ENCODE results near the gene PKNOX1. TPM values are rescaled to one million over a fixed set of nuclear protein-coding genes. Genes with fewer than 3 reads are reported as not detected.
"Not testable (repeated sequence)": the region's sequence is repeated elsewhere in the genome, so short reads cannot be mapped to it uniquely, and the experiment has no call there.

PKNOX1 gene
- total RNA-seq, 2 donors from 2014 or later = 6.5 to 27.7 TPM

DNA sequence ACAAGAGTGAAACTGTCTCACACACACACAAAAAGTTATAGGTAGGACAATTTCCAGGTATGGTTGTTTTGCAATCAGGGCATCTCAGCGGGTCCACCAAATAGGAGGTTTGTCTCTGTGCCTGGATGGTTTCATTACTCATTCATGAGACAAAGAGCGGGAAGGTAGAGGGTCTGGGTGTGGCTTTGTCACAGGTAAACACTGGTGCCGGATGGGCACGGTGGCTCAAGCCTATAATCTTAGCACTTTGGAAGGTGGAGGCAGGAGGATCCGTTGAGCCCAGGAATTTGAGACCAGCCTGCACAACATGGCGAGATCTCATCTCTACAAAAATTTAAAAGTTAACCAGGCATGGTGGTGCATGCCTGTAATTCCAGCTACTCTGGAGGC is 32.7 kb upstream of the PKNOX1 start:
- Histone ChIP-seq H3K4me1 (ENCODE audit: control insufficient read depth in 1 of 2, low read depth in 2 of 2) (peaks cover 0 to 12% of the 10 kb centered on the region in 2 donors), H3K27me3 (replicated peaks; ENCODE audit: insufficient read depth) (no peaks in the 10 kb centered on the region), H3K9me3 (no peaks in the 10 kb centered on the region), H3K4me3 (no peak overlapping the region), H3K36me3 (no peaks in the 10 kb centered on the region), H3K27ac (no peak overlapping the region)
- ATAC-seq (ENCODE audit: insufficient number of reproducible peaks, low FRiP score, low read depth) (no peak), DNase-seq (ENCODE audit: low spot score) (no peak)
- TF ChIP-seq, protein P1, sequence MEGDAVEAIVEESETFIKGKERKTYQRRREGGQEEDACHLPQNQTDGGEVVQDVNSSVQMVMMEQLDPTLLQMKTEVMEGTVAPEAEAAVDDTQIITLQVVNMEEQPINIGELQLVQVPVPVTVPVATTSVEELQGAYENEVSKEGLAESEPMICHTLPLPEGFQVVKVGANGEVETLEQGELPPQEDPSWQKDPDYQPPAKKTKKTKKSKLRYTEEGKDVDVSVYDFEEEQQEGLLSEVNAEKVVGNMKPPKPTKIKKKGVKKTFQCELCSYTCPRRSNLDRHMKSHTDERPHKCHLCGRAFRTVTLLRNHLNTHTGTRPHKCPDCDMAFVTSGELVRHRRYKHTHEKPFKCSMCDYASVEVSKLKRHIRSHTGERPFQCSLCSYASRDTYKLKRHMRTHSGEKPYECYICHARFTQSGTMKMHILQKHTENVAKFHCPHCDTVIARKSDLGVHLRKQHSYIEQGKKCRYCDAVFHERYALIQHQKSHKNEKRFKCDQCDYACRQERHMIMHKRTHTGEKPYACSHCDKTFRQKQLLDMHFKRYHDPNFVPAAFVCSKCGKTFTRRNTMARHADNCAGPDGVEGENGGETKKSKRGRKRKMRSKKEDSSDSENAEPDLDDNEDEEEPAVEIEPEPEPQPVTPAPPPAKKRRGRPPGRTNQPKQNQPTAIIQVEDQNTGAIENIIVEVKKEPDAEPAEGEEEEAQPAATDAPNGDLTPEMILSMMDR (IDR thresholded peaks at IDR 0.05) = no peak

DNA sequence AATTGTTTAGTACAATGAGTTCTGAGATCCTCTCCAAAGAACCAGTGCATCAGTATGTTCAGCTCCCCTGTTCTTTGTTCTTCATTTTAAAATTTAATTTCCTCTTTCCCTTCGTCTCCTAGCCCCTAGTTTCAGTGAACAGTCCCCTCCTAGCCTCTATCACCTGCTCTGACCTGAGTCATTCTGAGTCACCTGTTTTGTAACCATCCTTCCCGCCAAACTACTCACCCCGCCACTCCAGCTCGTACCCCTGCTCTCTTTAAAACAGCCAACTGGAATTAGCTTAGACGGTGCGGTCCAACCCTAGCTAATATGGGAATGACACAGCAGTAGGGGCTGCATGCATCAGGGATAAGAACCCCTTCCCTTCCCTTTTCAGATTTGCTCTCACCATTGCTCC is 32.1 kb upstream of the PKNOX1 start:
- Histone ChIP-seq H3K4me3 (no peak overlapping the region), H3K9me3 (no peaks in the 10 kb centered on the region), H3K27me3 (replicated peaks; ENCODE audit: insufficient read depth) (no peaks in the 10 kb centered on the region), H3K36me3 (no peaks in the 10 kb centered on the region), H3K4me1 (ENCODE audit: control insufficient read depth in 1 of 2, low read depth in 2 of 2) (peaks cover 0 to 12% of the 10 kb centered on the region in 2 donors), H3K27ac (no peak overlapping the region)
- ATAC-seq (ENCODE audit: insufficient number of reproducible peaks, low FRiP score, low read depth) = no peak
- TF ChIP-seq, protein P1 (IDR thresholded peaks at IDR 0.05) = no peak
- DNase-seq (ENCODE audit: low spot score) = no peak

DNA sequence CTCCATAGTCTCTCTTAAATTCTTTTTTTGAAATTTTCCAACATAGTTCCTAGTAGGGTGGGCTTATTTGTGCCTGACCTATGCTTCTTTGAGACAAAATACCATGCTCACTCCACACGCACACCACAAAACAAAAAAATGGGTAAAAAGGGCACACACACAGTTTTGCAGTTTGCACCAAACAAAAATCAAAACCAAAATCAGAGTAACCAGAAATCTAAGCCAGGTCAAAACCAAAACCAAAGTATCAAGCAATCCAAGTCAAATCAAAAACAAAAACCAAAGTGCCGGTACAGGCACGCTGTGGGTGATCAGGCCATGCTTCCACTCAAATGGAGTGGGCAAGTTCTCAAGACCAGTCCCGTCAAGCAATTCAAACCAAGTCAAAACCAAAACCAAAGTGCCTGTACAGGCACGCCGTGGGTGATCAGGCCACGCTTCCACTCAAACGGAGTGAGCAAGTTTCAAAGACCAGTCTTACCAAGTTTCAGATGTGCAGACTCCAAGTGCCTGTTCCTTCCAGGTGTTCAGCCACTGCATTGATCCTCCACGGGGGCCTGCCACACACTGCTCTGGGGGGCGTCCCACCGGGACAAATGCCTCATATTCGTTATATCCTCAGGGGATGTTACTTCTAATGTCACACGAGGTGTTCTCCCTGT is 25.1 kb upstream of the PKNOX1 start:
- H3K27me3 ChIP-seq (replicated peaks; ENCODE audit: insufficient read depth); ATAC-seq (ENCODE audit: insufficient number of reproducible peaks, low FRiP score, low read depth); H3K27ac ChIP-seq; DNase-seq (ENCODE audit: low spot score); H3K9me3 ChIP-seq; H3K4me1 ChIP-seq (ENCODE audit: control insufficient read depth in 1 of 2, low read depth in 2 of 2); H3K4me3 ChIP-seq; H3K36me3 ChIP-seq: not testable (repeated sequence)

DNA sequence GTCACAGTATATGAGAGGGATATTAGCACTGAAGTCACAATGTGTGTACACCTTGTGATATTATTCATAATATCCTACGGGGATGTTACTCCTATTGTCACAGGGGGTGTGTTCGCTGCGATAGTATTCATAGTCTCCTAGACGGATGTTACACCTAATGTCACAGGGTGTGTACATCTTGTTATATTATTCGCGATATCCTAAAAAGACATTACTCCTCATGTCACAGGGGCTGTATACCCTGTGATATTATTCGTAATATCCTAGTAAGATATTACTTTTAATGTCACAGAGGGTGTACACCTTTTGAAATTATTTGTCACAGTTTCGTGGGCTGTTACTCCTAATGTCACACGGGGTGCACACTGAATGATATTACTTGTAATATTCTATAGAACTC is 23.2 kb upstream of the PKNOX1 start:
- H3K27ac ChIP-seq; H3K36me3 ChIP-seq; H3K9me3 ChIP-seq; DNase-seq (ENCODE audit: low spot score); H3K4me1 ChIP-seq (ENCODE audit: control insufficient read depth in 1 of 2, low read depth in 2 of 2); H3K27me3 ChIP-seq (replicated peaks; ENCODE audit: insufficient read depth); H3K4me3 ChIP-seq; ATAC-seq (ENCODE audit: insufficient number of reproducible peaks, low FRiP score, low read depth): not testable (repeated sequence)

DNA sequence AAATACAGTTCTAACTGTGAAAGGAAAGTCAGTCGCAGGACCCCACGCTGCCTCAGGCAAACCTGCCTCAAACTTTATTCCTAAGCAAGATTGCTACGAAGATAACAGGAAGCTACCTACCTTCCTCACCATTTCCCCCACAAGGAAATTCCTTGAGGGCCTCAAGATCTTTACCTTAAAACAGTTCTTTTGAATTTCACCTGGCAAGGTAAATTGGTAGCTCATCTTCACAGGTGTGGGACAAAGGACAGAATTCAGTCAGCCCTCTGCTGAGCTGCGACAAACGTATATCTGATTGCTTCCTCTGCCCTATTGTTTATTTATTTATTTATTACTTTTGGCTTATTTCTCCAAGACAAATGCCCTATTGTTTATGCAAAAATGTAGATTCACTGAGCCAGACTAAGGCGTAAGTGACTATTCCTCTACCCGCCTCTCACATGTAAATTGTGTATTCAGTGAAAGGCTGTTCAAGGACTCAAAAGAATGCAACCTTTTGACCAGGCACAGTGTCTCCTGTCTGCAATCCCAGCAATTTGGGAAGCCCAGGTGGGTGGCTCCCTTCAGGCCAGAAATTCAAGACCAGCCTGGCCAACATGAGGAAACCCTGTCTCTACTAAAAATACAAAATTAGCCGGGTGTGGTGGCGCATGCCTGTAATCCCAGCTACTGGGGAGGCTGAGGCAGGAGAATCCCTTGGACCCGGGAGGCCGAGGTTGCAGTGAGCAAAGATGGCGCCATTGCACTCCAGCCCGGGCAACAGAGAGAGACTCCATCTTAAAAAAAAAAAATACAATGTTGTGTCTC is 17.3 kb upstream of the PKNOX1 start:
- TF ChIP-seq, protein P1 (IDR thresholded peaks at IDR 0.05) = no peak
- H3K27me3 ChIP-seq (replicated peaks; ENCODE audit: insufficient read depth) = no peaks in the 10 kb centered on the region
- H3K27ac ChIP-seq = no peak overlapping the region
- H3K4me3 ChIP-seq = no peak overlapping the region
- no peaks in the 10 kb centered on the region for H3K9me3 ChIP-seq
- ATAC-seq (ENCODE audit: insufficient number of reproducible peaks, low FRiP score, low read depth) (peak; percentile 100), DNase-seq (ENCODE audit: low spot score) (no peak)
- H3K4me1 ChIP-seq (ENCODE audit: control insufficient read depth in 1 of 2, low read depth in 2 of 2) = no peaks in the 10 kb centered on the region
- no peaks in the 10 kb centered on the region for H3K36me3 ChIP-seq

DNA sequence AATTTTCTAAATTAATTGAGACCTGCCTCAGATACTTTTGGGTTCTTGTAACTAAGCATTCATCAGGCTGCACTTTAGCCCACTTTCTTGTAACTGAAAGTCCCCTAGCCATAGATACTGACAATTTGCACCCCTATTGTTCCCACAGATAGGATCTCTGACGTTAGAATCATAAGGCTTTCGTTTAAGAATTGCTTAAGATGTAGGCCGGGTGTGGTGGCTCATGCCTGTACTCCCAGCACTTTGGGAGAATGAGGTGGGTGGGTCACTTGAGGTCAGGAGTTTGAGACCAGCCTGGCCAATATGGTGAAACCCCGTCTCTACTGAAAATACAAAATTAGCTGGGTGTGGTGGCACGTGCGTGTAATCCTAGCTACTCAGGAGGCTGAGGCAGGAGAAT is 16.2 kb upstream of the PKNOX1 start:
- not testable (repeated sequence) for H3K9me3 ChIP-seq; H3K27me3 ChIP-seq (replicated peaks; ENCODE audit: insufficient read depth); H3K27ac ChIP-seq; H3K4me1 ChIP-seq (ENCODE audit: control insufficient read depth in 1 of 2, low read depth in 2 of 2); ATAC-seq (ENCODE audit: insufficient number of reproducible peaks, low FRiP score, low read depth); H3K36me3 ChIP-seq; DNase-seq (ENCODE audit: low spot score); H3K4me3 ChIP-seq
